OCI-LY3 (cell line): ENCODE data around the gene SAMD10.

Experiments
- H2AFZ ChIP-seq: fragments of 200-600, 300-600 bp; shearing (Covaris generic); 2 replicates; pipeline ENCODE4 v1.6.0; 2014; ENCODE audit warnings: antibody characterized with exemption, low read depth, low read length
- H3K27ac ChIP-seq: fragments of 200-600, 300-600 bp; sonication (generic); 2 replicates; pipeline ENCODE4 v1.5.1; 2014; ENCODE audit warnings: mild to moderate bottlenecking, low read length, moderate library complexity, mixed read lengths
- H3K27me3 ChIP-seq: fragments of 200-600, 300-600 bp; sonication (generic); 2 replicates; pipeline ENCODE4 v1.6.1; 2014; ENCODE audit warnings: low read depth, low read length, mixed read lengths
- H3K36me3 ChIP-seq: fragments of 200-600, 300-600 bp; sonication (generic); replicated peaks from 2 replicates; pipeline ENCODE3; 2014; ENCODE audit warnings: low read depth, low read length, mixed read lengths
- H3K4me1 ChIP-seq: fragments of 300-600, 200-600 bp; sonication (generic); 2 replicates; pipeline ENCODE4 v1.6.1; 2014; ENCODE audit warnings: low read length, mixed read lengths
- H3K4me2 ChIP-seq: fragments of 200-600, 300-600 bp; sonication (generic); 2 replicates; pipeline ENCODE4 v1.6.1; 2014; ENCODE audit warnings: low read length, mixed read lengths
- H3K4me3 ChIP-seq: fragments of 300-600, 200-600 bp; sonication (generic); 2 replicates; pipeline ENCODE4 v1.5.1; 2014; ENCODE audit warnings: antibody characterized with exemption, mild to moderate bottlenecking, low read length, moderate library complexity
- H3K79me2 ChIP-seq: fragments of 300-600, 200-600 bp; shearing (Covaris generic); 2 replicates; pipeline ENCODE4 v1.6.1; 2014; ENCODE audit warnings: mild to moderate bottlenecking, low read length, mixed read lengths
- H3K9ac ChIP-seq: fragments of 300-600, 200-600 bp; shearing (Covaris generic); 2 replicates; pipeline ENCODE4 v1.6.0; 2014; ENCODE audit warnings: mild to moderate bottlenecking, low read length, moderate library complexity
- H3K9me3 ChIP-seq: fragments of 200-600, 300-600 bp; shearing (Covaris generic); 2 replicates; pipeline ENCODE4 v1.6.1; 2014; ENCODE audit warnings: low read length, mixed read lengths; ENCODE audit not compliant: insufficient read depth
- H4K20me1 ChIP-seq: fragments of 200-600, 300-600 bp; sonication (generic); 2 replicates; pipeline ENCODE4 v1.6.1; 2016; ENCODE audit warnings: low read length, mixed read lengths; ENCODE audit not compliant: insufficient read depth
- CTCF ChIP-seq: fragments of 200-600, 300-600 bp; sonication (generic); IDR thresholded peaks from 2 replicates; pipeline ENCODE4 v1.5.1; 2014; ENCODE audit warnings: antibody characterized with exemption, low read length, low read depth
- EZH2phosphoT487 ChIP-seq: fragments of 200-600 bp; shearing (Covaris generic); IDR thresholded peaks from 2 replicates; pipeline ENCODE4 v1.6.1; 2018; ENCODE audit warnings: antibody characterized with exemption, mixed run types, low read depth

Gene SAMD10

GRCh38 chr20:63957690-63958441 lies 21.6 kb downstream of the SAMD10 start:
- Histone ChIP-seq H3K4me1 (peaks cover 17% of the 10 kb centered on the region), H3K79me2 (peaks cover 28% of the 10 kb centered on the region), H2AFZ (no peak overlapping the region), H3K4me3 (peak overlapping the region; percentile 80), H3K4me2 (peak overlapping the region; percentile 92), H3K36me3 (peaks cover 14% of the 10 kb centered on the region), H3K27ac (peak overlapping the region; percentile 63; the same call in 1 of the 2 replicates), H3K9ac (no peak overlapping the region), H4K20me1 (peaks cover 14% of the 10 kb centered on the region), H3K9me3 (no peaks in the 10 kb centered on the region), H3K27me3 (no peaks in the 10 kb centered on the region)
- TF ChIP-seq EZH2phosphoT487 (no peak), CTCF (no peak)

- no peak for TF ChIP-seq CTCF
- TF ChIP-seq EZH2phosphoT487: no peak
- Histone ChIP-seq H3K9ac (peak overlapping the region; percentile 60), H3K27me3 (no peaks in the 10 kb centered on the region), H2AFZ (no peak overlapping the region), H3K4me2 (peak overlapping the region; percentile 92), H3K9me3 (no peaks in the 10 kb centered on the region), H3K36me3 (peaks cover 13% of the 10 kb centered on the region), H3K27ac (peak overlapping the region; percentile 63), H3K4me1 (peaks cover 17% of the 10 kb centered on the region), H4K20me1 (peaks cover 21% of the 10 kb centered on the region), H3K4me3 (peak overlapping the region; percentile 80), H3K79me2 (peaks cover 35% of the 10 kb centered on the region)
These were observed 22.3 kb downstream of the SAMD10 start for GRCh38 chr20:63957004-63957689.

- no peak overlapping the region for H2AFZ ChIP-seq
- peak overlapping the region; percentile 60 for H3K9ac ChIP-seq
- H3K79me2 ChIP-seq: peaks cover 40% of the 10 kb centered on the region
- peak overlapping the region; percentile 92 for H3K4me2 ChIP-seq
- H3K4me3 ChIP-seq: peak overlapping the region; percentile 80
- H3K4me1 ChIP-seq: peaks cover 17% of the 10 kb centered on the region
- H3K27ac ChIP-seq: peak overlapping the region; percentile 63
- peaks cover 10% of the 10 kb centered on the region for H3K36me3 ChIP-seq
- H4K20me1 ChIP-seq: peaks cover 26% of the 10 kb centered on the region
- TF ChIP-seq CTCF (no peak), EZH2phosphoT487 (no peak)
- no peaks in the 10 kb centered on the region for H3K27me3 ChIP-seq
- no peaks in the 10 kb centered on the region for H3K9me3 ChIP-seq
These were observed 22.8 kb downstream of the SAMD10 start for GRCh38 chr20:63956664-63957003.
